GM19193 (cell line): ENCODE data around the gene AK8.

Experiments used
- POLR2A ChIP-seq: IDR thresholded peaks from 4 replicates; pipeline ENCODE4 v1.6.1; 2011; ENCODE audit not compliant: insufficient read depth, insufficient read length; ENCODE audit errors: extremely low read depth

AK8 gene

GRCh38 chr9:132854832-132855231 lies 23.3 kb downstream of the AK8 start:
- no peak for TF ChIP-seq POLR2A

- TF ChIP-seq POLR2A, result no peak
Observed at GRCh38 chr9:132853482-132853881, 24.6 kb downstream of the AK8 start.

GRCh38 chr9:132849185-132849706 lies 28.8 kb downstream of the AK8 start:
- TF ChIP-seq POLR2A, result no peak

- no peak for TF ChIP-seq POLR2A
Observed at GRCh38 chr9:132846918-132847515, 31.1 kb downstream of the AK8 start.

- no peak for TF ChIP-seq POLR2A
Observed at GRCh38 chr9:132846109-132846917, 31.8 kb downstream of the AK8 start.

- no peak for TF ChIP-seq POLR2A
Observed at GRCh38 chr9:132842124-132843044, 35.7 kb downstream of the AK8 start.

GRCh38 chr9:132840980-132841379 lies 37.1 kb downstream of the AK8 start:
- no peak for TF ChIP-seq POLR2A

- TF ChIP-seq POLR2A, result no peak
Observed at GRCh38 chr9:132838291-132838690, 39.8 kb downstream of the AK8 start.

- no peak for TF ChIP-seq POLR2A
Observed at GRCh38 chr9:132837501-132838286, 40.4 kb downstream of the AK8 start.

- TF ChIP-seq POLR2A, result no peak
Observed at GRCh38 chr9:132834343-132834742, 43.7 kb downstream of the AK8 start.

- no peak for TF ChIP-seq POLR2A
Observed at GRCh38 chr9:132833550-132834121, 44.4 kb downstream of the AK8 start.

- TF ChIP-seq POLR2A, result no peak
Observed at GRCh38 chr9:132832171-132832881, 45.8 kb downstream of the AK8 start.

- TF ChIP-seq POLR2A, result no peak
Observed at GRCh38 chr9:132828201-132828770, 49.8 kb downstream of the AK8 start.
